Measurements from ENCODE around the gene DDX39A.

DDX39A gene

DNA sequence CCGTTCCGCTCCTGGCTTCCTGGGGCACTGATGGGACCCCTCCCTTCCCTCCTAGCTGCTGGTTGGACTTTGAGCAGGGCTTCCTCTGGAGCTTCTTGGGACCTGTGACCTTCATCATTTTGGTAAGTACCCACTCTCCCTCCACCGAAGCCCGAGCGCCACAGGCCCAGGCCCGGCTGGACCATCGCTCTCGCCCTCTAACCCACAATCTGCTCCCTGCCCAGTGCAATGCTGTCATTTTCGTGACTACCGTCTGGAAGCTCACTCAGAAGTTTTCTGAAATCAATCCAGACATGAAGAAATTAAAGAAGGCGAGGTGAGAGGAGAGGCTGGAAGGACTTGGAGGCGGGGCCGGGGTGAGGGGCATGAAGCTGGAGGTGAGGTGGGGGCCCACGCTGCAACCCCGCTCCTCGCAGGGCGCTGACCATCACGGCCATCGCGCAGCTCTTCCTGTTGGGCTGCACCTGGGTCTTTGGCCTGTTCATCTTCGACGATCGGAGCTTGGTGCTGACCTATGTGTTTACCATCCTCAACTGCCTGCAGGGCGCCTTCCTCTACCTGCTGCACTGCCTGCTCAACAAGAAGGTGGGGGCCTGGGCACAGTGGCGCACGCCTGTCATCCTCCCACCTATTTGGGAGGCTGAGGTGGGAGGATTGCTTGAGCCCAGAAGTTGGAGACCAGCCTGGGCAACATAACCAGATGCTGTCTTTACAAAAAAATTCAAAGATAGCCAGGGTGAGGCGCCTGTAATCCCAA lies 12.3 kb downstream of the DDX39A start:
- Histone ChIP-seq H2BK12ac (ENCODE audit: low read length in 2 of 2) (no peak overlapping the region), H3K9ac (ENCODE audit: low read length) (no peak overlapping the region), H3K79me1 (replicated peaks; ENCODE audit: low read length, poor library complexity, severe bottlenecking) (peaks cover 23% of the 10 kb centered on the region), H3K4me3 (ENCODE audit: insufficient read depth in 1 of 2, low read depth in 1 of 2, low read length in 2 of 2) (no peak overlapping the region), H2BK15ac (ENCODE audit: low read depth, poor library complexity, severe bottlenecking) (no peak overlapping the region), H3K36me3 (ENCODE audit: control insufficient read depth in 1 of 2, insufficient read depth in 2 of 2, low read depth in 1 of 2, low read length in 2 of 2) (peaks cover 72 to 79% of the 10 kb centered on the region in 2 experiments), H3K4ac (ENCODE audit: low read depth in 1 of 2, low read length in 2 of 2) (peak overlapping the region in 1 of 2 experiments; percentile 3), H2BK120ac (ENCODE audit: low read depth, low read length) (no peak overlapping the region), H3K4me1 (ENCODE audit: control insufficient read depth, insufficient read depth, low read depth, low read length) (peaks cover 11% of the 10 kb centered on the region), H4K8ac (ENCODE audit: low read length) (peak overlapping the region; percentile 49), H3K9me3 (ENCODE audit: control insufficient read depth, low read length) (no peaks in the 10 kb centered on the region), H2AK5ac (ENCODE audit: low read length, severe bottlenecking) (no peak overlapping the region), H3K14ac (ENCODE audit: low read length in 2 of 2) (no peak overlapping the region), H3K27ac (ENCODE audit: low read length, poor library complexity, severe bottlenecking) (no peak overlapping the region), H2BK5ac (ENCODE audit: low read depth, low read length, poor library complexity, severe bottlenecking) (no peak overlapping the region), H3K4me2 (ENCODE audit: low read length, poor library complexity, severe bottlenecking) (no peak overlapping the region), H3K23ac (ENCODE audit: low read length in 2 of 2) (no peak overlapping the region), H4K91ac (ENCODE audit: low read length) (peak overlapping the region; percentile 34), H3K27me3 (ENCODE audit: control insufficient read depth in 1 of 2, insufficient read depth in 1 of 2, low read length in 2 of 2) (no peaks in the 10 kb centered on the region), H2AFZ (ENCODE audit: low read depth, low read length) (no peak overlapping the region), H3K18ac (ENCODE audit: low read depth in 1 of 2, low read length in 2 of 2) (peak overlapping the region; percentile 0 to 3)
- 95% methylated on average over 27 of the region's 27 CpGs for WGBS
- DNase-seq = no peak

DNA sequence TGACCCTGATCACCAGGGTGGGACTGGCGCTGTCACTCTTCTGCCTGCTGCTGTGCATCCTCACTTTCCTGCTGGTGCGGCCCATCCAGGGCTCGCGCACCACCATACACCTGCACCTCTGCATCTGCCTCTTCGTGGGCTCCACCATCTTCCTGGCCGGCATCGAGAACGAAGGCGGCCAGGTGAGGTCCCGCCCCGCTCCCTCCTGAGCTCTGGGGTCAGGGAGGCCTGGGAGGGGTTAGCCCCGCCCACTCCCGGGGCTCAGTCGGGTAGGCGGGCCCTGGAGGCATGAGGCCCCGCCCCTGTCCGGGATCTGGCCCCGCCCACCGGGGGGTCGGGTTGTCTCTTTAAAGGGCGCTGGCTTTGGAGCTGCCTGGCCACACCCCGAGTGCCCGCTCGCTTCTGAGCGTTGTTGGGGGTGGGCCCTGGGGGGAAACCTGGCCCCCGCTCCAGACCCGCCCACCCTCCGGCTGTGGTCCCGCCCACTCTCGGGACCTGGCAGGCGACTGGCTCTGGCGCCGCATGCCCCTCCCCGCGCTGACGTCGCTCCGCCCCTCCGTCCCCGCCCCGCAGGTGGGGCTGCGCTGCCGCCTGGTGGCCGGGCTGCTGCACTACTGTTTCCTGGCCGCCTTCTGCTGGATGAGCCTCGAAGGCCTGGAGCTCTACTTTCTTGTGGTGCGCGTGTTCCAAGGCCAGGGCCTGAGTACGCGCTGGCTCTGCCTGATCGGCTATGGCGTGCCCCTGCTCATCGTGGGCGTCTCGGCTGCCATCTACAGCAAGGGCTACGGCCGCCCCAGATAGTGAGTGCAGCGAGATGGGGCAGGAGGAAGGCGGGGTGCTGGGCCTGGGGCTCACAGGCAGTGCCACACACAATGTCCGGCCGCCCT lies 13.1 kb downstream of the DDX39A start:
- H2BK15ac ChIP-seq (ENCODE audit: low read depth, poor library complexity, severe bottlenecking) = no peak overlapping the region
- peak overlapping the region; percentile 49 for H4K8ac ChIP-seq (ENCODE audit: low read length)
- peak overlapping the region in 1 of 2 experiments; percentile 20 for H3K14ac ChIP-seq (ENCODE audit: low read length in 2 of 2)
- peak overlapping the region; percentile 0 to 3 for H3K18ac ChIP-seq (ENCODE audit: low read depth in 1 of 2, low read length in 2 of 2)
- H3K27me3 ChIP-seq (ENCODE audit: control insufficient read depth in 1 of 2, insufficient read depth in 1 of 2, low read length in 2 of 2) = no peaks in the 10 kb centered on the region
- H3K4me3 ChIP-seq (ENCODE audit: insufficient read depth in 1 of 2, low read depth in 1 of 2, low read length in 2 of 2) = peak overlapping the region in 1 of 2 experiments; percentile 27
- no peaks in the 10 kb centered on the region for H3K9me3 ChIP-seq (ENCODE audit: control insufficient read depth, low read length)
- no peak overlapping the region for H2BK5ac ChIP-seq (ENCODE audit: low read depth, low read length, poor library complexity, severe bottlenecking)
- H3K9ac ChIP-seq (ENCODE audit: low read length) = no peak overlapping the region
- H3K79me1 ChIP-seq (replicated peaks; ENCODE audit: low read length, poor library complexity, severe bottlenecking) = peaks cover 24% of the 10 kb centered on the region
- H2BK120ac ChIP-seq (ENCODE audit: low read depth, low read length) = no peak overlapping the region
- no peak overlapping the region for H2BK12ac ChIP-seq (ENCODE audit: low read length in 2 of 2)
- H4K91ac ChIP-seq (ENCODE audit: low read length) = peak overlapping the region; percentile 45
- no peak overlapping the region for H3K23ac ChIP-seq (ENCODE audit: low read length in 2 of 2)
- peaks cover 72 to 79% of the 10 kb centered on the region in 2 experiments for H3K36me3 ChIP-seq (ENCODE audit: control insufficient read depth in 1 of 2, insufficient read depth in 2 of 2, low read depth in 1 of 2, low read length in 2 of 2)
- no peak overlapping the region for H2AFZ ChIP-seq (ENCODE audit: low read depth, low read length)
- H3K4ac ChIP-seq (ENCODE audit: low read depth in 1 of 2, low read length in 2 of 2) = peak overlapping the region in 1 of 2 experiments; percentile 3
- H3K27ac ChIP-seq (ENCODE audit: low read length, poor library complexity, severe bottlenecking) = no peak overlapping the region
- peak overlapping the region; percentile 56 for H3K4me2 ChIP-seq (ENCODE audit: low read length, poor library complexity, severe bottlenecking)
- H2AK5ac ChIP-seq (ENCODE audit: low read length, severe bottlenecking) = no peak overlapping the region
- peaks cover 16% of the 10 kb centered on the region for H3K4me1 ChIP-seq (ENCODE audit: control insufficient read depth, insufficient read depth, low read depth, low read length)
- DNase-seq = peak; percentile 87
- WGBS = 20% methylated on average over 61 of the region's 61 CpGs

DNA sequence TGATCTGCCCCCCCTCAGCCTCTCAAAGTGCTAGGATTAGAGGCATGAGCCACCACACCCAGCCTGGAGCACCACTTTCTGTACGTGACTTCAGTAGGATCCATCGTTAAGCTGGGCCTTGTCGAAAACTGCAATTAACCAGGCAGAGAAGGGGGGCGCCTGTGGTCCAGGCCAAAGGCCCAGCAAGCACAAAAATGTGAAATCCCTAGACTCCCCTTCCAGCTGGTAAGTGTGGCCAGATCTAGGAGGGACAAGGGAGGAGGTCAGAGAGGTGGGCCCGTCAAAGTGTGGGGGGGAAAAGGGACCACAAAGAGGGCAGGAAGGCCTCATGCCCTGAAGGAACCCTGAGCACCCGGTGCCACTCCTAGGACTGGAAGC lies 13.8 kb downstream of the DDX39A start:
- WGBS = 76% methylated on average over 6 of the region's 6 CpGs
- Histone ChIP-seq H3K18ac (ENCODE audit: low read depth in 1 of 2, low read length in 2 of 2) (no peak overlapping the region), H2AK5ac (ENCODE audit: low read length, severe bottlenecking) (no peak overlapping the region), H3K14ac (ENCODE audit: low read length in 2 of 2) (no peak overlapping the region), H3K4me3 (ENCODE audit: insufficient read depth in 1 of 2, low read depth in 1 of 2, low read length in 2 of 2) (no peak overlapping the region), H3K36me3 (ENCODE audit: control insufficient read depth in 1 of 2, insufficient read depth in 2 of 2, low read depth in 1 of 2, low read length in 2 of 2) (peaks cover 68 to 79% of the 10 kb centered on the region in 2 experiments), H3K9ac (ENCODE audit: low read length) (no peak overlapping the region), H3K27ac (ENCODE audit: low read length, poor library complexity, severe bottlenecking) (no peak overlapping the region), H2BK120ac (ENCODE audit: low read depth, low read length) (no peak overlapping the region), H2BK5ac (ENCODE audit: low read depth, low read length, poor library complexity, severe bottlenecking) (no peak overlapping the region), H2BK12ac (ENCODE audit: low read length in 2 of 2) (no peak overlapping the region), H3K9me3 (ENCODE audit: control insufficient read depth, low read length) (no peaks in the 10 kb centered on the region), H3K79me1 (replicated peaks; ENCODE audit: low read length, poor library complexity, severe bottlenecking) (peaks cover 22% of the 10 kb centered on the region), H3K4me1 (ENCODE audit: control insufficient read depth, insufficient read depth, low read depth, low read length) (peaks cover 16% of the 10 kb centered on the region), H2AFZ (ENCODE audit: low read depth, low read length) (no peak overlapping the region), H4K8ac (ENCODE audit: low read length) (no peak overlapping the region), H2BK15ac (ENCODE audit: low read depth, poor library complexity, severe bottlenecking) (no peak overlapping the region), H3K27me3 (ENCODE audit: control insufficient read depth in 1 of 2, insufficient read depth in 1 of 2, low read length in 2 of 2) (no peaks in the 10 kb centered on the region), H3K4ac (ENCODE audit: low read depth in 1 of 2, low read length in 2 of 2) (peak overlapping the region in 1 of 2 experiments; percentile 6), H3K4me2 (ENCODE audit: low read length, poor library complexity, severe bottlenecking) (no peak overlapping the region), H4K91ac (ENCODE audit: low read length) (no peak overlapping the region), H3K23ac (ENCODE audit: low read length in 2 of 2) (peak overlapping the region in 1 of 2 experiments; percentile 34)
- no peak for DNase-seq

DNA sequence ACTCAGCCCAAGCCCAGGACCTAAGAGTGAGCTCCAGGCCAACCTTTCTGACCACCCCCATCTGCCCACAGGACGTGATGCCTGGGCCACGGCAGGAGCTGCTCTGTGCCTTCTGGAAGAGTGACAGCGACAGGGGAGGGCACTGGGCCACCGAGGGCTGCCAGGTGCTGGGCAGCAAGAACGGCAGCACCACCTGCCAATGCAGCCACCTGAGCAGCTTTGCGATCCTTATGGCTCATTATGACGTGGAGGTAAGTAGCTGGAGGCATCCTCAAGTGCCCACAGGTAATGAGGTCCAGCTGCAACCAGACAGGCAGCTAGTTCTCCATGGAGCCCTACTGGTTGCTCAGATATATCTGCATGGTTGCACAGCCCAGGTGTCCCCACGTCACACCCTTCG lies 14.8 kb downstream of the DDX39A start:
- Histone ChIP-seq H3K27ac (ENCODE audit: low read length, poor library complexity, severe bottlenecking) (no peak overlapping the region), H3K27me3 (ENCODE audit: control insufficient read depth in 1 of 2, insufficient read depth in 1 of 2, low read length in 2 of 2) (no peaks in the 10 kb centered on the region), H3K9me3 (ENCODE audit: control insufficient read depth, low read length) (no peaks in the 10 kb centered on the region), H3K4me1 (ENCODE audit: control insufficient read depth, insufficient read depth, low read depth, low read length) (peaks cover 16% of the 10 kb centered on the region), H3K14ac (ENCODE audit: low read length in 2 of 2) (no peak overlapping the region), H2BK120ac (ENCODE audit: low read depth, low read length) (no peak overlapping the region), H3K79me1 (replicated peaks; ENCODE audit: low read length, poor library complexity, severe bottlenecking) (peaks cover 17% of the 10 kb centered on the region), H2BK15ac (ENCODE audit: low read depth, poor library complexity, severe bottlenecking) (no peak overlapping the region), H2AFZ (ENCODE audit: low read depth, low read length) (no peak overlapping the region), H3K4me2 (ENCODE audit: low read length, poor library complexity, severe bottlenecking) (no peak overlapping the region), H3K4ac (ENCODE audit: low read depth in 1 of 2, low read length in 2 of 2) (no peak overlapping the region), H3K9ac (ENCODE audit: low read length) (no peak overlapping the region), H2BK12ac (ENCODE audit: low read length in 2 of 2) (no peak overlapping the region), H3K36me3 (ENCODE audit: control insufficient read depth in 1 of 2, insufficient read depth in 2 of 2, low read depth in 1 of 2, low read length in 2 of 2) (peaks cover 57 to 71% of the 10 kb centered on the region in 2 experiments), H2AK5ac (ENCODE audit: low read length, severe bottlenecking) (no peak overlapping the region), H3K4me3 (ENCODE audit: insufficient read depth in 1 of 2, low read depth in 1 of 2, low read length in 2 of 2) (no peak overlapping the region), H2BK5ac (ENCODE audit: low read depth, low read length, poor library complexity, severe bottlenecking) (no peak overlapping the region), H4K8ac (ENCODE audit: low read length) (no peak overlapping the region), H4K91ac (ENCODE audit: low read length) (no peak overlapping the region), H3K23ac (ENCODE audit: low read length in 2 of 2) (no peak overlapping the region), H3K18ac (ENCODE audit: low read depth in 1 of 2, low read length in 2 of 2) (no peak overlapping the region)
- no peak for DNase-seq
- WGBS = 93% methylated on average over 9 of the region's 9 CpGs
